ENCODE measurements around the gene KIF14.

The KIF14 gene

GRCh38 chr1:200628223-200628881 is 7.8 kb upstream of the KIF14 start:
- no peak overlapping the region for H3K27ac ChIP-seq
- no peak overlapping the region for H3K9ac ChIP-seq (ENCODE audit: insufficient read length)
- H3K36me3 ChIP-seq (ENCODE audit: insufficient read depth, low read length), result no peaks in the 10 kb centered on the region
- no peak for TF ChIP-seq FOXP2 (optimal IDR thresholded peaks at IDR 0.05; ENCODE audit: control extremely low read depth, extremely low read length, insufficient read depth)
- TF ChIP-seq EZH2 (IDR thresholded peaks at IDR 0.05), result no peak
- TF ChIP-seq POLR2AphosphoS5 (IDR thresholded peaks at IDR 0.05; ENCODE audit: borderline replicate concordance, low read depth, low read length), result no peak
- no peaks in the 10 kb centered on the region for H3K9me3 ChIP-seq (ENCODE audit: low read depth, low read length)
- no peak for DNase-seq (ENCODE audit: low read depth, low spot score)
- no peak overlapping the region for H3K4me3 ChIP-seq

- Histone ChIP-seq H3K4me3 (no peak overlapping the region), H3K9ac (ENCODE audit: insufficient read length) (no peak overlapping the region), H3K9me3 (ENCODE audit: low read depth, low read length) (no peaks in the 10 kb centered on the region), H3K36me3 (ENCODE audit: insufficient read depth, low read length) (no peaks in the 10 kb centered on the region), H3K27ac (no peak overlapping the region)
- DNase-seq (ENCODE audit: low read depth, low spot score), result no peak
- TF ChIP-seq POLR2AphosphoS5 (IDR thresholded peaks at IDR 0.05; ENCODE audit: borderline replicate concordance, low read depth, low read length) (no peak), FOXP2 (optimal IDR thresholded peaks at IDR 0.05; ENCODE audit: control extremely low read depth, extremely low read length, insufficient read depth) (no peak), EZH2 (IDR thresholded peaks at IDR 0.05) (no peak)
These were observed 7.1 kb upstream of the KIF14 start for GRCh38 chr1:200627575-200628222.

- DNase-seq (ENCODE audit: low read depth, low spot score), result no peak
- Histone ChIP-seq H3K27ac (no peak overlapping the region), H3K9me3 (ENCODE audit: low read depth, low read length) (no peaks in the 10 kb centered on the region), H3K36me3 (ENCODE audit: insufficient read depth, low read length) (no peaks in the 10 kb centered on the region), H3K4me3 (no peak overlapping the region), H3K9ac (ENCODE audit: insufficient read length) (no peak overlapping the region)
- TF ChIP-seq POLR2AphosphoS5 (IDR thresholded peaks at IDR 0.05; ENCODE audit: borderline replicate concordance, low read depth, low read length) (no peak), EZH2 (IDR thresholded peaks at IDR 0.05) (no peak), FOXP2 (optimal IDR thresholded peaks at IDR 0.05; ENCODE audit: control extremely low read depth, extremely low read length, insufficient read depth) (no peak)
These were observed 6.4 kb upstream of the KIF14 start for GRCh38 chr1:200626853-200627534.

- H3K9ac ChIP-seq (ENCODE audit: insufficient read length), result no peak overlapping the region
- DNase-seq (ENCODE audit: low read depth, low spot score), result peak; percentile 10
- H3K36me3 ChIP-seq (ENCODE audit: insufficient read depth, low read length), result no peaks in the 10 kb centered on the region
- H3K4me3 ChIP-seq, result no peak overlapping the region
- H3K9me3 ChIP-seq (ENCODE audit: low read depth, low read length), result no peaks in the 10 kb centered on the region
- TF ChIP-seq POLR2AphosphoS5 (IDR thresholded peaks at IDR 0.05; ENCODE audit: borderline replicate concordance, low read depth, low read length), result no peak
- no peak for TF ChIP-seq EZH2 (IDR thresholded peaks at IDR 0.05)
- TF ChIP-seq FOXP2 (optimal IDR thresholded peaks at IDR 0.05; ENCODE audit: control extremely low read depth, extremely low read length, insufficient read depth), result no peak
- H3K27ac ChIP-seq, result peak overlapping the region; percentile 34
These were observed 4.9 kb upstream of the KIF14 start for GRCh38 chr1:200625381-200625824.

- Histone ChIP-seq H3K4me3 (no peak overlapping the region), H3K9ac (ENCODE audit: insufficient read length) (no peak overlapping the region), H3K27ac (peak overlapping the region; percentile 34), H3K36me3 (ENCODE audit: insufficient read depth, low read length) (no peaks in the 10 kb centered on the region), H3K9me3 (ENCODE audit: low read depth, low read length) (no peaks in the 10 kb centered on the region)
- DNase-seq (ENCODE audit: low read depth, low spot score), result peak; percentile 0
- no peak for TF ChIP-seq FOXP2 (optimal IDR thresholded peaks at IDR 0.05; ENCODE audit: control extremely low read depth, extremely low read length, insufficient read depth)
- TF ChIP-seq EZH2 (IDR thresholded peaks at IDR 0.05), result no peak
- no peak for TF ChIP-seq POLR2AphosphoS5 (IDR thresholded peaks at IDR 0.05; ENCODE audit: borderline replicate concordance, low read depth, low read length)
These were observed 4.3 kb upstream of the KIF14 start for GRCh38 chr1:200624679-200625335.

GRCh38 chr1:200619894-200620272 is 668 bp downstream of the KIF14 start:
- no peak for DNase-seq (ENCODE audit: low read depth, low spot score)
- Histone ChIP-seq H3K36me3 (ENCODE audit: insufficient read depth, low read length) (peaks cover 30% of the 10 kb centered on the region), H3K9ac (ENCODE audit: insufficient read length) (peak overlapping the region; percentile 89), H3K27ac (no peak overlapping the region), H3K4me3 (peak overlapping the region; percentile 90), H3K9me3 (ENCODE audit: low read depth, low read length) (no peaks in the 10 kb centered on the region)
- TF ChIP-seq POLR2AphosphoS5 (IDR thresholded peaks at IDR 0.05; ENCODE audit: borderline replicate concordance, low read depth, low read length), result no peak
- TF ChIP-seq FOXP2 (optimal IDR thresholded peaks at IDR 0.05; ENCODE audit: control extremely low read depth, extremely low read length, insufficient read depth), result no peak
- no peak for TF ChIP-seq EZH2 (IDR thresholded peaks at IDR 0.05)

- Histone ChIP-seq H3K36me3 (ENCODE audit: insufficient read depth, low read length) (peaks cover 44% of the 10 kb centered on the region), H3K9ac (ENCODE audit: insufficient read length) (no peak overlapping the region), H3K9me3 (ENCODE audit: low read depth, low read length) (no peaks in the 10 kb centered on the region), H3K27ac (no peak overlapping the region), H3K4me3 (no peak overlapping the region)
- DNase-seq (ENCODE audit: low read depth, low spot score), result no peak
- TF ChIP-seq FOXP2 (optimal IDR thresholded peaks at IDR 0.05; ENCODE audit: control extremely low read depth, extremely low read length, insufficient read depth) (no peak), EZH2 (IDR thresholded peaks at IDR 0.05) (no peak), POLR2AphosphoS5 (IDR thresholded peaks at IDR 0.05; ENCODE audit: borderline replicate concordance, low read depth, low read length) (no peak)
These were observed 9.7 kb downstream of the KIF14 start for GRCh38 chr1:200610846-200611245.

- no peak for DNase-seq (ENCODE audit: low read depth, low spot score)
- Histone ChIP-seq H3K9me3 (ENCODE audit: low read depth, low read length) (no peaks in the 10 kb centered on the region), H3K36me3 (ENCODE audit: insufficient read depth, low read length) (peaks cover 79% of the 10 kb centered on the region), H3K4me3 (no peak overlapping the region), H3K27ac (no peak overlapping the region), H3K9ac (ENCODE audit: insufficient read length) (no peak overlapping the region)
- no peak for TF ChIP-seq POLR2AphosphoS5 (IDR thresholded peaks at IDR 0.05; ENCODE audit: borderline replicate concordance, low read depth, low read length)
- no peak for TF ChIP-seq EZH2 (IDR thresholded peaks at IDR 0.05)
These were observed 17.9 kb downstream of the KIF14 start for GRCh38 chr1:200602632-200603031.
